GM21360 (cell line): ENCODE results near the gene TBC1D22A.
A peak's percentile ranks its signal among the peaks of the same experiment; 100 is the strongest.
"Not testable (repeated sequence)": the region's sequence is repeated elsewhere in the genome, so short reads cannot be mapped to it uniquely, and the experiment has no call there.

ENCODE experiments used
- ATAC-seq: cut with Tn5 transposase; IDR thresholded peaks from one replicate; pipeline ENCODE4 v1.9.1; 2021; ENCODE audit warnings: mild to moderate bottlenecking, moderate library complexity; ENCODE audit not compliant: unreplicated experiment

TBC1D22A gene

GRCh38 chr22:46770151-46770641, 7.7 kb downstream of the TBC1D22A start:
- ATAC-seq, result no peak

DNA sequence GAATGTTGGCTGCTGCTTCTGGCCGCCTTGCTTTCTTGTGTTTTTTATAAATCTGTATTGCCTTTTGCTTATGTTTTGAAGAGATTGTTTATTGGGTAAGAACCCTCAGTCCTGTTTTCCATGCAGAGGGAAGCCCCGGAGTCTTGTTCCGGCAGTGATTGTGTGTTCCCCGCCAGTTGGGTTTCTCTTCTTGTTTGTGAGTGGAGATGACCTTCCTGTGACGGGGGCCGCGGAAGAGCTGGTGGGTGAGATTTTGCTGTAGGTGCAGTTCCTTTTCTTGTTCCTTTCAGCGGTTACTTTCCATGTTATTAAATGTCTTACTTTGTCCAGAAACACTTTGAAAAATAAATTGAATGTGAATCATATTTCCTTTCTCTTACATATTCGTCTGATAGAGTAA, 8.3 kb downstream of the TBC1D22A start:
- ATAC-seq, result no peak

DNA sequence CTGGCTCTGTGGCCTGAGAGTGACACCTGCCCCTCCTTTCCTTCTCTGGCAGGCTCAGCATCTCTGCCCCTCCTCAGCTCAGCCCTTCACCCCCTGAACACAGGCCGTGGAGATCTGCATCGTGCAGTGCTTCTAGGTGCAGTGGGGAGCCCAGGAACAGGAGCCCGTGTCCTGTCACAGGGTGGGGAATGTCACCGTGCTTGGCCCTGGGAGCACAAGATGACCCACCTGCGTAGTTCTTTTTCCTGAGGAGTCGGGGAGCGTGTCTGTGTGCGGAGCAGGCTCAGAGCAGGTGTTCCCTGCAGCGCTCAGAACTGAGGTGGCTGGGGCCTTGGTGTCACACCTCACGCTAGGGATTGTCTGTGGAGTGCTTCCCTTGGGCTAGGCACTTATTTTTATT, 10.6 kb downstream of the TBC1D22A start:
- no peak for ATAC-seq

- ATAC-seq, result peak; percentile 45
Observed at GRCh38 chr22:46774253-46774979, 12.0 kb downstream of the TBC1D22A start.

DNA sequence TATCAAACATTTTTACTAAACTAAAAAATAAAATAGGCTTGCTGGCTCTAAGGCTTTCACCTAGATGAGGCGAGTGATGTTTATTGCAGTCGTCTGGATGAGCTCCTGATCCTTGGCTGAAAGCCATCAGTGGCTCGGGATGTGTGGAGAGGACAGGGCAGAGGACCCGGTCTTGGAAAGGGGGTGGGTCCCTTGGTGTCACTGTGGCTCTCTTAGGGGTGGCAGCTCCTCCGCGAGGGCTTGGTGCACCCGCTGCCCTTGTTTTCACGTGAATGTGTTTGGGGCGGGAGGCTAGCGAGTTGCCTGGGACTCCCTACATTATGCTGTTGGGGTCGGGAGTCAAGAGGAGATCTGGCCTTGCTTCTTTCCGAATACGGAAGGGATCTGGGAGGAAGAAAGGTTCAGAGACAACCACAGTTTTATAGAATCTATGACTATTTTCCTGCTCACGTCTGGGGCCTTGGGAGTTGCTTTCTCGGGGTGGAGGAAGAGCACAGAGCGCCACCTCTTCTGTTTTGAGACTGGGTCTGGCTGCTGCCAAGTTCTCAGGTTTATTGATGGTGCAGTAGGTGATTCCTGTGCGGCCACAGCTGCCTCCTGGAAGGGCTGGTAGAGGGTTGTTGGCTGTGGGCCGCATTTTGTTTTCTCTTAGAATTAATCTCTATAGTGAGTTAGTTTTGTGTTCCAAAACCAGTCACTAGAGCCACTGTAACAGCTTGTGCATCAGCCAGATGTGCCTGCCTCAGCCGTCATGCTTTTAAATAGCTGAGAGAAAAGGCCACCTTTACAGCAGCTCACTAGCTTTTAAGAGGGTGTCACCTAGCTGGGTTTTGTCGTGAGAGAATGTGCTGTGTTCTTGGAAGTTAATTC, 12.8 kb downstream of the TBC1D22A start:
- ATAC-seq, result no peak

DNA sequence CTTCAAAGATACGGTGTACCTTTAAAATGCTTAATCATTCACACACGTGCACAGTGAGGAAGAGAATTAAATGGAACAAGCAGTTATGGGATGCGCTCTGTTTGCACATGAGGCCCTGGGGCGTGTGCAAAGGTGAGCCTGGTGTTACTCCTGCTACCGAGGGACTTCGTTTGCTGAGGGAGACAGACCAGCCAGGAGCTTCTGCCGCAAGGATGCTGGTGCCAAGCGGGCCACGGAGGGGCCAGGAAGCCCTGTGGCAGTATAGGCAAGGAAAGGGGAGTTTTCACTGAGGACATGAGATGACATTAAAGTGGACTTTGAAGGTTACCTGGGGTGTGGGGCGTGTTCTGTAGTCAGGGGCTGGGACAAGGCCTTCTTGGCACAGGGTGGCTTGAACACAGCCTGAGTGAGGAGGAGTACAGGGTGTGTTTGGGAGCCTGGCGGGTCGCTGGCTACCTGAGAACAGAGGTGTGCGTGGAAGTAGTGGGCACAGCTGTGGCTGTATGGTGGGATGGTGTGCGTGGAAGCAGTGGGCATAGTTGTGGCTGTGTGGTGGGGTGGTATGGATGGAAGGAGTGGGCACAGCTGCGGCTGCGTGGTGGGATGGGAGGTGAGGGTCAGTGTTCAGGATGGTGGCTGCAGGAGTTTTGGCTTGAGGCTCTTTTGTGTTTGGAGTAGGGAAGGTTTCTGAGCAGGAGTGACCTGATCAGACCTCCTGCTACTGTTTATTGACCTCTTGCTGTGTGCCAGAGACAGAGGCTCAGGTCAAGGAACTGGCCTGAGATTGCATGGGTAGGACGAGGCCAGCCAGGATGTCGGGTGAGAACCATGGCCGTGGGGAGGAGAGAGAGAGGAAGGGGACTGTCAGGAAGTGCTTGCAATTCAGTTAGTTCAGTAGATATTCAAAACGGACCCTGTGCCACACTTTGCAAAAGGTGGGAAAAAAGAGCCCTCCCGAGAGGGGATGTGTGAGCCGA, 13.7 kb downstream of the TBC1D22A start:
- ATAC-seq, result no peak

DNA sequence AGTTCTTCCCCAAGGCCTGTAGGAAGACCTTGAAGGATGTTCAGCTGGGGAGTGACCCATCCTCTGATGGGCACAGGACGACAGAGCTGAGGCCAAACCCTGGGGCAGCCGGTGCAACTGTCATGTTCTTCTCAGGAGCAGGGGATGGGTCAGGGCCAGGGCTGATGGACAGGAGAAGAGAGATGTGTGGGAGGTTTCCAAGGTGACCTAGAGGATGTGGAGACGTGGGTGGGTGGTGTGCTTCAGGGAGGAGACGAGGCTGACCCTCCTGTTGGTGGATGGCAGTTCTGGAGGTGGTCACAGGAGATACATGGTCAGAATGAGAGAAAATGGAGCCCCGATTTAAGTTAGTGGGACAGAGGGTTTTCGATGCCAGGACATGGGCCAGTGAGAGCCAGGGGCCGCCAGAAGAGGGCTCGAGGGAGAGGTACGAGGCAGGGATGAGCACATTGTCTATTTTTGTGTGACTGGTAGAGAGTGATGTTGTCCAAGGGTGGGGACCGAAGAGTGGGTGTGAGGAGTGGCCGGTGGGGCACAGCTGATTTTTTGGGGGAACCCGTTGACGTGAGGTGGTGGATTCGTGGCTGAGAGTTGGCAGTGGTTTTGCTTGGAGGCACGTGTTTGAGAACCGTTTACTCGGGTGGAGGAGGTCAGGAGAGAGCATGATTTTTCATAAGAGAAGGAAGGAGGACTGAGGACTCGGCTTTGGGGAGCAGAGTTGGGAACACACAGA, 14.6 kb downstream of the TBC1D22A start:
- ATAC-seq, result no peak

DNA sequence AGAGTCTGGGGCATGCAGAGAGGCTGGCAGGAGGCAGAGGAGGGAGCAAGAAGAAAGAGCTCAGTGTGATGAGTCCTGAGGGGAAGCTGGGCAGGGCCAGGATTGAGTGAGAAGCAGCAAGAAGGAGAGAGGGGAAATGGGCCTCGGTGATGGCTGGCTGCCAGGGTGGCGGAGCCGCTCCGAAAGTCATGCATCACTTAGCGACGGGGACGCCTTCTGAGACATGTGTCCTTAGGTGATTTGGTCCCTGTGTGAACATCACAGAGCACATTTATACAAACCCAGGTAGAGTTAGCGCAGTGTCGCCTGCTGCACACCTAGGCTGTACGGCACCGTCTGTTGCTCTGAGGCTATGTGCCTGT, 15.1 kb downstream of the TBC1D22A start:
- no peak for ATAC-seq

DNA sequence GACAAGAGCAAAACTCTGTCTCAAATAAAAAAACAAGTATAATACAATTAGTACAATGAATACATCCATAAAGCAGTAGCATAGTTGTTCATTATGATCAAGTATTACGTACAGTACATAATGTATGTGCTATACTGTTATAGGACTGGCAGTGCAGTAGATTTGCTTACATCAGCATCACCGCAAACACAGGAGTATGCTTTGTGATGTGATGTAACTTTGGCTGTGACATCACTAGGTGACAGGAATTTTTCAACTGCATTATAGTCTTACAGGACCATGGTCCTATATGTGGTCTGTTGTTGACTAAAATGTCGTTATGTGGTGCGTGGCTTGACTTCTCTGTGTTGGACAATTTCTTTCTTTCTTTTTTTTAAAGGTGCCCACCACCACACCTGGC, 16.6 kb downstream of the TBC1D22A start:
- no peak for ATAC-seq

DNA sequence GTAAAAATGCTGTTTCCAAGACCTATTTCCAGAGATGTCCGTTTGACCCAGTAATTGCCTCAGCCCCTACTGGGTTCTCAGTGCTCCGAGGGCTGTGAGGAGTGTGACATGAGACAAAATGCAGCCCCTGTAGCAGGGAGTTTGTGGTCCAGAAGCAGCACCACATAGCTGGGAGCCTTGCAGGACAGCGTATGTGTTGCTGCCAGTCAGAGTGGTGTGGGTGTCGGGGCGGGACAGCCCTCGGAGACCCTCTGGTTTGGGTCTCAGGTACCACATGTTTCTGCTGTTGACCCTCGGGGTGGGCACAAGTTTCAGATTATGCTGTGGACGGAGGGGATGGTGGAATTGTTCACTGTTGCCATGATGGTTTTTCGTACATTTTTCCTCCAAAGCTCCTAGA, 17.2 kb downstream of the TBC1D22A start:
- no peak for ATAC-seq

- no peak for ATAC-seq
Observed at GRCh38 chr22:46780453-46780852, 18.0 kb downstream of the TBC1D22A start.

- ATAC-seq, result no peak
Observed at GRCh38 chr22:46781291-46781690, 18.8 kb downstream of the TBC1D22A start.

DNA sequence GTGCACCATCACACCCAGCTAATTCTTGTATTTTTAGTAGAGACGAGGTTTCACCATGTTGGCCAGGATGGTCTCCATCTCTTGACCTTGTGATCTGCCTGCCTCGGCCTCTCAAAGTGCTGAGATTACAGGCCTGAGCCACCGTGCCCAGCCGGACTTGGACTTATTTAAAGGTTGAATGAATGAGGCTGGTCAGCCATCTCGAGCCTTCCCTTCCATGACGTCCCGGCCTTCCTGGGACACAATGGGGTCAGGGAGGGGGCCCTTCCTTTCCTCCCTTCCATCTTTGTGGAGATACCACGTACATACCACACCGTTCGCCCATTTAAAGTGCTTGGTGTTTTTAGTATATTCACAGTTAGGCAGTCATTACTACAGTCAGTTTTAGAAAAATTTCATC, 19.8 kb downstream of the TBC1D22A start:
- ATAC-seq, result not testable (repeated sequence)

DNA sequence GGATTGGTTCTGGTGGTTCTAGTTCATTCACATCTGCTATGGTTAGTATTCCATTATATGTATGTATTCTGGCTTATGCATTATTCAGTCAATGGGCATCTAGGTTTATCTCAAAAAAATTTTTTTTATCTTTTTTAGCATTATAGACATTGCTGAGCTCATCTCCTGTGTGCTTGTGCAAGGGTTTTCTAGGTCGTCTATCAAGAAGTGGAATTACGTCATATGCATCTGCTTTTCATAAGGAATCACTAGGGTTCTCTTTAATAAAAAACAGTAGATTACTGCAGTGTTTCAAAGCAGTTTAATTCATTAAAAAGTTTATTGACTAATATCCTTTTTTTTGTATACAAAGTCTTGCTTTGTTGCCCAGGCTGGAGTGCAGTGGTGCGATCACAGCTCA, 21.3 kb downstream of the TBC1D22A start:
- ATAC-seq, result no peak

- no peak for ATAC-seq
Observed at GRCh38 chr22:46788441-46789172, 26.2 kb downstream of the TBC1D22A start.

- no peak for ATAC-seq
Observed at GRCh38 chr22:46789992-46790391, 27.5 kb downstream of the TBC1D22A start.

DNA sequence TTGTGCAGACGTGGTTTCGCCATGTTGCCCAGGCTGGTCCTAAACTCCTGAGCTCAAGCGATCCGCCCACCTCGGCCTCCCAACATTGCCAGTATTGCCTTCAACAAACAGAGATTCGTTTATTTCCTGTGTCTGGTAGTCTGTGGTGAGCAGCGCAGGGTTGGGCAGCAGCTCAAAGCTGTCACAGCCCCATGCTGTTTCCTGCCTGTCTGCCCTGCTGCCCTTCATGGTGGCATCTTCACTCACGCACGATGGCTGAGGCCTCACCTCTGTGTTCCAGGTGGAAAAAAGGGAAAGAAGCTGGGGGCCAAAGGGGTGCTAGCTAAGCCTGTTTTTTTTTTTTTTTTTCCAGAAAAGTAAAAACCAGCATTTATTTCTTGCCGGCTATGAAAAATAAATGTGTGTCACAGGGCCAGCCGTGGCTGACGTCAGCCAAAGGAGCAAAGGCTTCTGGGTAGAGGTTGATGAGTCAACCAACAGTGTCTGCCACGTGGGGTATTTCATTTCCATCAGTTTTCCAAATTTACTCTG, 28.8 kb downstream of the TBC1D22A start:
- no peak for ATAC-seq

GRCh38 chr22:46792061-46792796, 29.8 kb downstream of the TBC1D22A start:
- no peak for ATAC-seq

DNA sequence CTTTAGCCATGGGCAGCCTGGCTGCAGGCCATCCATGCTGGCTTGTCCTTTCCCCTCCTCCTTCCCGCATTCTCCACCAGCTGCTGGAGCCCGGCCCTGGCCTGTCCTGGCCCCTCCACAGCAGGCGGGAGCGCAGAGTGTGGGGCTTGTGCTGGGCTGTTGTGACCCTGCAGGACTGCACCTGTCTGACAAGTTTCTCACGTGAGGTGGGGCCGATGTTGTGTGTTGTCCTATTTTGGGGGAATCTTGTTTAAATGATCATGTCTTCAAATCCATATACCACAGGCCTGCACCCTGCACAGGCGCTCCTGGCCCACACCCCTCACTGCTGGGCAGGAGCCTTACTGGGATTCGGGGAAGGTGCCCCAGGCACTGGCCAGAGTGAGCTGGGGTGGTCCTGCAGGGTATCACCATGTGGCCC, 30.4 kb downstream of the TBC1D22A start:
- no peak for ATAC-seq
